COLO668 (cell line): Measurements from ENCODE around the gene WDR37.
"Not testable (repeated sequence)": the region's sequence is repeated elsewhere in the genome, so short reads cannot be mapped to it uniquely, and the experiment has no call there.

ENCODE experiments used
- DNase-seq: peaks from one replicate; lab custom pipeline; 2025; ENCODE audit not compliant: unreplicated experiment; lab: John Stamatoyannopoulos, UW

The WDR37 gene

GRCh38 chr10:1056326-1057105 is at the start of gene WDR37:
Gene WDR37, plus strand, starts transcription at chr10:1056385. Its CDS starts 15,771 bp downstream, at chr10:1072156.
- peak; percentile 78 for DNase-seq

- DNase-seq: no peak
These were observed 49.6 kb upstream of the WDR37 start for GRCh38 chr10:1006573-1006972.

- no peak for DNase-seq
These were observed 48.6 kb upstream of the WDR37 start for GRCh38 chr10:1007583-1007982.

- no peak for DNase-seq
These were observed 47.1 kb upstream of the WDR37 start for GRCh38 chr10:1009071-1009494.

DNA sequence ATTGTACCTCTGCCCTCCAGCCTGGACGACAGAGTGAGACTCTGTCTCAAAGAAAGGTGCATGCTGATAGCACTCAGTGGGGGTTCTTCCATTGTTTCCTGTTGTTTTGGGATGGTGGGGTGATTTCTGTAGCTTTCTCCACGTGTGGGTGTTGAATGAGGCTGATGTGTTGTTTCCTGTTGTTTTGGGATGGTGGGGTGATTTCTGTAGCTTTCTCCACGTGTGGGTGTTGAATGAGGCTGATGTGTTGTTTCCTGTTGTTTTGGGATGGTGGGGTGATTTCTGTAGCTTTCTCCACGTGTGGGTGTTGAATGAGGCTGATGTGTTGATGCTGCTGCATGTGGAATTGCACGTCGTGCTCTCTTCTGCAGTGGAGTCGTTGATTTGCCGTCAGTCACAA is 46.2 kb upstream of the WDR37 start:
- not testable (repeated sequence) for DNase-seq

GRCh38 chr10:1010703-1011102 is 45.5 kb upstream of the WDR37 start:
- DNase-seq: no peak

- no peak for DNase-seq
These were observed 44.5 kb upstream of the WDR37 start for GRCh38 chr10:1011696-1012095.

- DNase-seq: no peak
These were observed 40.5 kb upstream of the WDR37 start for GRCh38 chr10:1015688-1016087.

DNA sequence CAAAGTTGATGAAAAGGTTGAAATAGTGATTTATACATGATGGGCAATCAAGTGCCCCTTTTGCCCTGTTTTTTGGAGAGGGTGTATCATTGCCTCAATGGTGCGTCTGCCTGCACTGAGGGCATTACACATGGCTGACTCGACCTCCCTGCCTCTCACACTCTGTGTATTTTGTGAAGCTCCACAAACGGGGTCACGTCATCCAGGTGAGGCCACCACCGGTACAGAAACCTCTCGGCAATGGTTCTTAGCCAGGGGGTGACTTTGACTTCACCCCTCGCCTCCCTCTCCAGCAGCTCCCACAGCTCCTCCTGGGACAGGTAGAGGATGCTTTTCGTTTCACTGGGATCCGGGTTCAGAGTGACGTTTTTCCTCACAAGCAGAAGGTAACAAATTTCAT is 36.8 kb upstream of the WDR37 start:
- no peak for DNase-seq

DNA sequence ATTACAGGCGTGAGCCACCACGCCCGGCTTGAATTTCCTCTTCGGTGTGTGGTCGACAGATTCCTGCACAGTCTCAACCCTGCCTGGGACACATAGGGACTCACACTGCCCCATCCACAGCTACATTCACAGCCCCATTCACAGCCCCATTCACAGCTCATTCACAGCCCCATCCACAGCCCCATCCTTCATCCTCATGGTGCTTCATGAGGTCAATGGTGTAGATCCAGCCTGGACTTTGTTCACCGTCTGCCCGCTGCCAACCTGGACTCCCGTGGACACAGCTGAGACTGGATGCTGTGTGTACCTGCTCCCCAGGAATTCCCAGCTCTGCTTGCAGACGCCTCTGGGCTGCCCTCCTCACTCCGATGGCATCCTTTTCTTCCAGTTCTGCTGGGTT is 35.7 kb upstream of the WDR37 start:
- DNase-seq: no peak

DNA sequence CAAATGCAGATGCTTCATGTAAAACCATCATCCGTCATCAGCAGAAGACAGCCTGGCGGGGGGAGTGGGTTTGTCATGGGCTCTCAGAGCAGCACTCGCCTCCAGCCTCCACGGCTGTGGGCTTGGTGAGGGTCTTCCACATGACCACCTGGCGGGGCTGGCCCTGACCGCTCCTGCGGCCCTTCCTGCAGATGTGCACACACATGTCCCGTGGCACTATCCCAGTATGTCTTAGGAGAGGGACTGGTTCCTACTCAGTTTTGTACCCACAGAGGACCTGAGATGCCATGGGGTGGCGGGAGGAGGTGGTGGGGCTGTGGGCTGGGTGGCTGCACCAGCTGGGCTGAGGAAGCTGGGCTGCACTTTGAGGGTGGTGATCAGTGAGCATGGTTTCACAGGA is 35.2 kb upstream of the WDR37 start:
- DNase-seq: no peak

GRCh38 chr10:1022413-1022812 is 33.8 kb upstream of the WDR37 start:
- DNase-seq: no peak

GRCh38 chr10:1024103-1024502 is 32.1 kb upstream of the WDR37 start:
- DNase-seq: no peak

- DNase-seq: no peak
These were observed 30.5 kb upstream of the WDR37 start, which contains the start of gene IDI2 for GRCh38 chr10:1025683-1026082. Gene IDI2, minus strand, starts transcription at chr10:1025859. Its CDS starts 1,136 bp downstream, at chr10:1024723.

- DNase-seq: no peak
These were observed 29.6 kb upstream of the WDR37 start for GRCh38 chr10:1026578-1026977.

DNA sequence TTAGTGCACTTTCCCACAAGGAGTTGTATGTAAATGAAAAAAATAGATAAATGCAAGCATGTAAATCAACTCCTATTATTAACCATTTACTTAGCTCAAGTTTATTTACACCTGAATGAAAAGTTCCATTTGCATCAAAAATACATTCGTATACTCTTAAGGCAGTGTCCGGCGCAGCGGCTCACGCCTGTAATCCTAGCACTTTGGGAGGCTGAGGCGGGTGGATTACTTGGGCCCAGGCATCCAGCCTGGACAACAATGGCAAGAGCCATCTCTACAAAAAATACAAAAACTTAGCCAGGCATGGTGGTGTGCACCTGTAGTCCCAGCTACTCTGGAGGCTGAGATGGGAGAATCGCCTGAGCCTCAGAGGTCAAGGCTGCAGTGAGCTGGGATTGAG is 26.3 kb upstream of the WDR37 start:
- no peak for DNase-seq

- no peak for DNase-seq
These were observed 22.6 kb upstream of the WDR37 start for GRCh38 chr10:1033601-1034000.

DNA sequence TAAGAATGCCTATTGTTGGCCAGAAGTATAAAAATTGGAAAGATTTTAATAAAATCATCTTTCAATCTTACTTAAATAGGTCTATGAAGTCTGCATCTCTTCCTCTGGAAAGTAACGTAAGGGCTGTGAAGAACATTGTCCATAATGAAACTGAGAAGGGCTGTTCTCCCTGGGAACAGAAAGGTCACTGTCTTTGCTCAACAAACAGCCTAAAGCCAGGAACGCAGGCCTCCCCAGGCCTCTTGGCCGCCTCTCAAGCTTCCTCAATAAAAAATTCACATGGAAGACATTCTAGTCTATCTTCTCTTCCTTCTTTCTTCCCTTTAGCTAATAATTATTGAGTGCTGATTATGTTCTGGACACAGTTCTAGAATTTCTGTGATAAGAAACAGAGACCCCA is 21.4 kb upstream of the WDR37 start:
- no peak for DNase-seq

- no peak for DNase-seq
These were observed 21.0 kb upstream of the WDR37 start for GRCh38 chr10:1035201-1035600.

DNA sequence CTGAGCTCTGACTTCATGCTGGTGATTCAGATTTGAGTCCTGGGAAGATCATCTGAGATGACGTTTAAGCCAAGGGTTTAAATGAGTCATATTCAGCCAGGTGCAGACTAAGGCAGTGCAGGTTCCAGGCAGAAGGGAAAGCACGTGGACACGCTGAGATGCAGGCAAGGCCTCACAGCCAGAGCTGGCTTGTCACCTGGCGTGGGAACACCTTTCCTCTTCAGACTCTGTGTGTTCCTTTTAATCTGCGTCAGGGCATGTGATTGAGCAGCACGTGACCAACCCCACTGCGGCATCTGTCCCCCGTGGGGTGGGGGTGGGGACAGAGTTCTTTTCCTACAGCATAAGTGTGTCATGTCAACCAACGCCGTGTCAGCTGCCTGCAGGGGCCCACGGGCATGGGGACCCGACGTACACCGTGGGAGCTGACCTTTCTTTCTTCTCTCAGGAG is 19.8 kb upstream of the WDR37 start:
- DNase-seq: peak; percentile 8

DNA sequence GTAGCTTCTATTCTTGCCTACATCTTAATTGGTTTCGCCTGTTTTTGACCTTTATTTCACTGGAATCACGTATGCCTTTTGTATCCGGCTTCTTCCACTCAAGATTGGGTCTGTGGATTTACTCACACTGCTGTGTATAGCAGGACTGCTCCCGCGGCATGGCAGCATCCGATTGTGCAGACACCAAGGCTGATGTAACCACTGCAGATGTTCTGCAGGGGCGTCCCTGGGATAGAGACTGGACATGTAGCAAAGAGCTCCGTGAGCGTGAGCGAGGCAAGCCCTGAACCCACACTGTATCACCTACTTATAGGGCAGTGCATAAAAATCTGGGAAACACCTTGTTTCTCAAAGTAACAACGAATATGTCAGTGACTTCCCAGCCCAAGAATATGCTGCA is 19.1 kb upstream of the WDR37 start:
- DNase-seq: no peak

GRCh38 chr10:1038769-1039168 is 17.4 kb upstream of the WDR37 start:
- DNase-seq: not testable (repeated sequence)

DNA sequence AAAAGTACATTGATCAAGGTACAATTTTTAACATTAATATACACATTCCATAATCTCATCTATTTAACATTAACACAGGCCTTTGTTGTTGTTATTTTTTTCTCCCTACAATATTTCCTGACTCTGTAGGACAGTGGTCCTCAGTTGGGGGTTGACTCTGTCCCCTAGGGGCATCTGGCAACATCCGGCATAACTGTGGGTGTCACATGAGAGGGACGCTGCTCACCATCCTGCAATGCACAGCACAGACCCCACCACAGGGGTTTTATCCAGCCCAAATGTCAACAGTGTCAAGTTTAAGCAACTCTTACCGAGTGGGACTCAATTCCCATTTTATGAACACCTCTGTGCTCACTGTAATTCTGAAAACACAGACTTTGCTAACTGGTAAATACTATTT is 16.1 kb upstream of the WDR37 start:
- no peak for DNase-seq
